ENCODE results near the gene MYF5. TPM values are rescaled to one million over a fixed set of nuclear protein-coding genes. Genes with fewer than 3 reads are reported as not detected.

Gene MYF5
- total and polyA plus RNA-seq, 10 of the 15 experiments (the other 5 are each of a cell fraction or from before 2014, with no cell fraction given), result not detected

DNA sequence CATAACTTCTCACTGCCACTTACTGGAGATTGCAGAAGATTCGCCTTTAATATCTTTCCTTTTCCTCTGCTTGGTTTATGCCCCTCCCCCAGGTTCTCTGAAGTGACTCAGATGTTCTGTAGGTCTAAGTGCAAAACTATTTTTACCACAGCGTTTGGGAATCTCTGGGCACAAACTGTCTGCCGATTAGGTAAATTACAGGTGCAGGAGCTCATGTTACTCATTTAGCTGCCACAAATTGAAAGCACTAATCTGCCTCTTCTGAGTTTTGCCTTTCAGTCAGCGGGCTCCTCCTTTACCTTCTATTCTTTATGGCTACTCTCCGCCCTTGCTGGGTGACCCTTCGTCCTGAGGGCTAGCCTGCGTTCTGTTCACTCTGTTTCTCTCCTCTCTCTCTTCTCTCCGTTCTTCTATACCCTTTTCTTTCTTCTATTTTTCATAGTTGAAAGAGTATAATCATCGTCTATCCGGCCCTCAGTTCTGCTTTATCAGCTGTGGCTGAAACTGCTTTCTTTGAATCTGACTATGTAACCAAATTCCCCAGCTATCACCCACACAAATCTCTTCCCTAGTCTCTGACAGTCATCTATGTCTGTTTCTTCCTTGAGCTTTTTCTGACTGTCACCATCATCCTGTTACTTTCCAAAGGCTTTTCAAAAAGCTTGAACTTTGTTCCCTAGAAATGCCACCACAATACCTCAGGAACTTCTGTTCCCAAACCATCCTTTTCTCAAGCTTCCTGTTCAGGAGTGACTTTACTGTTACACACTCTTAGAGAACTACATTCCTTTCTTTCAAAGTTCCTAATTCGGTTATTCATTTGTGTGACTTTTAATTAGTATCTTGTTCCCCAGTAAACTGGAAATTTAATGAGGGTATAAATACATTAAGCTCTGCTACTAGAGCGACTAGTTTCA is 13.6 kb upstream of the MYF5 start (continued):
- TF ChIP-seq IKZF1 (conservative IDR thresholded peaks at IDR 0.05) (peak; percentile 28), KLF5 (IDR thresholded peaks at IDR 0.05; ENCODE audit: partially characterized antibody) (no peak), POU2F2 (IDR thresholded peaks at IDR 0.05; ENCODE audit: borderline replicate concordance, low read depth, low read length) (no peak; the same call in 2 of the 3 replicates), HDAC6 (IDR thresholded peaks at IDR 0.05; ENCODE audit: unreplicated experiment) (no peak), SREBF2 (IDR thresholded peaks at IDR 0.05; ENCODE audit: low read length) (no peak), PAX5 (IDR thresholded peaks at IDR 0.05; ENCODE audit: borderline replicate concordance, low read depth, low read length) (peak; percentile 50; the same call in 1 of the 2 replicates), SRF (IDR thresholded peaks at IDR 0.05; ENCODE audit: low read depth in 2 of 2, low read length in 2 of 2) (no peak), BMI1 (IDR thresholded peaks at IDR 0.05; ENCODE audit: borderline replicate concordance) (no peak), MAX (IDR thresholded peaks at IDR 0.05; ENCODE audit: low read depth, low read length) (no peak), PBX3 (IDR thresholded peaks at IDR 0.05; ENCODE audit: insufficient replicate concordance, low read depth, low read length) (no peak), PML (IDR thresholded peaks at IDR 0.05; ENCODE audit: low read length) (no peak), MTA3 (IDR thresholded peaks at IDR 0.05; ENCODE audit: borderline replicate concordance, low read length) (no peak), STAT3 (IDR thresholded peaks at IDR 0.05; ENCODE audit: low read depth, low read length) (no peak), STAT1 (conservative IDR thresholded peaks at IDR 0.05) (no peak), CBX3 (IDR thresholded peaks at IDR 0.05; ENCODE audit: borderline replicate concordance, low read depth) (no peak), RELB (IDR thresholded peaks at IDR 0.05; ENCODE audit: low read depth) (no peak), ZNF217 (IDR thresholded peaks at IDR 0.05) (no peak), EP300 (IDR thresholded peaks at IDR 0.05; ENCODE audit: borderline replicate concordance in 1 of 2, control insufficient read depth in 1 of 2, low read depth in 2 of 2, low read length in 2 of 2) (no peak)
- TF ChIP-seq, protein P1, sequence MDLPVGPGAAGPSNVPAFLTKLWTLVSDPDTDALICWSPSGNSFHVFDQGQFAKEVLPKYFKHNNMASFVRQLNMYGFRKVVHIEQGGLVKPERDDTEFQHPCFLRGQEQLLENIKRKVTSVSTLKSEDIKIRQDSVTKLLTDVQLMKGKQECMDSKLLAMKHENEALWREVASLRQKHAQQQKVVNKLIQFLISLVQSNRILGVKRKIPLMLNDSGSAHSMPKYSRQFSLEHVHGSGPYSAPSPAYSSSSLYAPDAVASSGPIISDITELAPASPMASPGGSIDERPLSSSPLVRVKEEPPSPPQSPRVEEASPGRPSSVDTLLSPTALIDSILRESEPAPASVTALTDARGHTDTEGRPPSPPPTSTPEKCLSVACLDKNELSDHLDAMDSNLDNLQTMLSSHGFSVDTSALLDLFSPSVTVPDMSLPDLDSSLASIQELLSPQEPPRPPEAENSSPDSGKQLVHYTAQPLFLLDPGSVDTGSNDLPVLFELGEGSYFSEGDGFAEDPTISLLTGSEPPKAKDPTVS (IDR thresholded peaks at IDR 0.05; ENCODE audit: low read depth, low read length), result no peak
- TF ChIP-seq, protein P2, sequence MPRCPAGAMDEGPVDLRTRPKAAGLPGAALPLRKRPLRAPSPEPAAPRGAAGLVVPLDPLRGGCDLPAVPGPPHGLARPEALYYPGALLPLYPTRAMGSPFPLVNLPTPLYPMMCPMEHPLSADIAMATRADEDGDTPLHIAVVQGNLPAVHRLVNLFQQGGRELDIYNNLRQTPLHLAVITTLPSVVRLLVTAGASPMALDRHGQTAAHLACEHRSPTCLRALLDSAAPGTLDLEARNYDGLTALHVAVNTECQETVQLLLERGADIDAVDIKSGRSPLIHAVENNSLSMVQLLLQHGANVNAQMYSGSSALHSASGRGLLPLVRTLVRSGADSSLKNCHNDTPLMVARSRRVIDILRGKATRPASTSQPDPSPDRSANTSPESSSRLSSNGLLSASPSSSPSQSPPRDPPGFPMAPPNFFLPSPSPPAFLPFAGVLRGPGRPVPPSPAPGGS (IDR thresholded peaks at IDR 0.05; ENCODE audit: borderline replicate concordance, insufficient read depth, low read depth, low read length, poor library complexity, severe bottlenecking), result no peak

All from GM12878 (cell line).